ENCODE measurements around the gene CYB561. TPM values are rescaled to one million over a fixed set of nuclear protein-coding genes. Genes with fewer than 3 reads are reported as not detected.

Gene CYB561
- total and polyA plus RNA-seq, 2 donors (not counting 1 experiment from before 2014, with no cell fraction given): 3.5 to 4.9 TPM

DNA sequence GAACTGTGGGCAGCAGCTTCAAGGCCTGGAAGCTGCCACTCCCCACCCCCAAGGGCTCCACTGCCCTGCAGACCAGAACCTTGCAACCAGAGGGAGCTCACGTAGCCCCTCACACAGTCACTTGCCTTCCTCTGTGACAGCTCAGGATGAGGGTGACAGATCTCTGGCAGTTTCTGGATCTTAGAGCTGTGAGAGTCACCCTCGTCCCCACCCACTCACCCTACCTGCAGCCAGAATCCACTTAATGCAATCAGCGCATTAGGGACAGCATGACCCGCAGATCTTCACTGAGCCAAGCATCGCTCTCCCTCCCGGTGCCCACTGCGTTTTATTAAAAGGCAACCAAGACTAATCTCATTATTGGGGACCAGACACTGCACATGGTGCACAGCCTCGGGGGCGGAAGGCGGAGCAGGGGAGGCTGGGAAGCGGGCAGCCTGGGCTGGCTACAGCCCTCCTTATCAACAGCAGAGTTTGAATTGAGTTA is 3.5 kb downstream of the CYB561 start:
- Mint-ChIP-seq H3K4me3 (no peak overlapping the region), H3K27ac (no peak overlapping the region), H3K27me3 (no peaks in the 10 kb centered on the region), H3K9me3 (ENCODE audit: insufficient read depth) (no peaks in the 10 kb centered on the region), H3K4me1 (peaks cover 33% of the 10 kb centered on the region)
- DNase-seq: peak; percentile 56
- WGBS (ENCODE audit: insufficient coverage): 94% methylated on average over 7 of the region's 11 CpGs
- TF ChIP-seq CTCF (IDR thresholded peaks at IDR 0.05) (peak; percentile 26), EZH2 (IDR thresholded peaks at IDR 0.05; ENCODE audit: borderline replicate concordance, insufficient read depth, low read depth, low read length, poor library complexity, severe bottlenecking) (no peak)
- ChIA-PET CTCF (interaction anchor here (0.9 to 4.9 kb wide), 5 partner anchors 17 to 268 kb away, joined by 3 to 26 read pairs (median 5); no protein-coding TSS in a partner anchor), POLR2A (no interaction called here)
- no peak overlapping the region for H3K27ac ChIP-seq (ENCODE audit: low read length in 2 of 2)
- H3K4me2 ChIP-seq (replicated peaks; ENCODE audit: low read depth, low read length, poor library complexity, severe bottlenecking): no peak overlapping the region
- no peak for ATAC-seq (ENCODE audit: low read depth)
- H3K9me3 ChIP-seq (ENCODE audit: control extremely low read depth in 1 of 3, control insufficient read depth in 2 of 3, insufficient read depth in 1 of 3, low read length in 2 of 3): no peaks in the 10 kb centered on the region
- H3K79me2 ChIP-seq (ENCODE audit: control insufficient read depth, insufficient read depth, low read length): no peaks in the 10 kb centered on the region
- no peaks in the 10 kb centered on the region for H4K20me1 ChIP-seq (ENCODE audit: control insufficient read depth, insufficient read depth, low read length, poor library complexity, severe bottlenecking)
- no peaks in the 10 kb centered on the region for H3K27me3 ChIP-seq (replicated peaks in 1 of 4; ENCODE audit: control extremely low read depth in 1 of 4, control insufficient read depth in 3 of 4, insufficient read depth in 4 of 4, low read length in 3 of 4)
- intact Hi-C loops (cut with micrococcal nuclease): no loop called here
- no peak overlapping the region for H3K9ac ChIP-seq (ENCODE audit: low read length)
- no peak overlapping the region for H2AFZ ChIP-seq (ENCODE audit: insufficient read depth, low read depth, low read length, poor library complexity, severe bottlenecking)
- no peaks in the 10 kb centered on the region for H3K36me3 ChIP-seq (replicated peaks in 1 of 2; ENCODE audit: control extremely low read depth in 1 of 2, control insufficient read depth in 1 of 2, extremely low read depth in 1 of 2, insufficient read depth in 2 of 2, low read length in 1 of 2)
- H3K4me3 ChIP-seq (ENCODE audit: control extremely low read depth in 1 of 5, extremely low read depth in 1 of 5, insufficient read depth in 1 of 5, low read depth in 2 of 5, low read length in 4 of 5): no peak overlapping the region
- peaks cover 23 to 38% of the 10 kb centered on the region in 2 donors for H3K4me1 ChIP-seq (ENCODE audit: control insufficient read depth in 2 of 2, insufficient read depth in 2 of 2, low read length in 2 of 2)

GRCh38 chr17:63442074-63442473 is 4.0 kb downstream of the CYB561 start:
- Histone ChIP-seq H3K36me3 (replicated peaks in 1 of 2; ENCODE audit: control extremely low read depth in 1 of 2, control insufficient read depth in 1 of 2, extremely low read depth in 1 of 2, insufficient read depth in 2 of 2, low read length in 1 of 2) (no peaks in the 10 kb centered on the region), H3K4me3 (ENCODE audit: control extremely low read depth in 1 of 5, extremely low read depth in 1 of 5, insufficient read depth in 1 of 5, low read depth in 2 of 5, low read length in 4 of 5) (no peak overlapping the region), H3K9me3 (ENCODE audit: control extremely low read depth in 1 of 3, control insufficient read depth in 2 of 3, insufficient read depth in 1 of 3, low read length in 2 of 3) (no peaks in the 10 kb centered on the region), H4K20me1 (ENCODE audit: control insufficient read depth, insufficient read depth, low read length, poor library complexity, severe bottlenecking) (no peaks in the 10 kb centered on the region), H3K79me2 (ENCODE audit: control insufficient read depth, insufficient read depth, low read length) (no peaks in the 10 kb centered on the region), H2AFZ (ENCODE audit: insufficient read depth, low read depth, low read length, poor library complexity, severe bottlenecking) (no peak overlapping the region), H3K9ac (ENCODE audit: low read length) (no peak overlapping the region), H3K4me1 (ENCODE audit: control insufficient read depth in 2 of 2, insufficient read depth in 2 of 2, low read length in 2 of 2) (peaks cover 17 to 33% of the 10 kb centered on the region in 2 donors), H3K27ac (ENCODE audit: low read length in 2 of 2) (no peak overlapping the region), H3K4me2 (replicated peaks; ENCODE audit: low read depth, low read length, poor library complexity, severe bottlenecking) (no peak overlapping the region), H3K27me3 (replicated peaks in 1 of 4; ENCODE audit: control extremely low read depth in 1 of 4, control insufficient read depth in 3 of 4, insufficient read depth in 4 of 4, low read length in 3 of 4) (no peaks in the 10 kb centered on the region)
- no peak overlapping the region for H3K27ac Mint-ChIP-seq
- CTCF ChIA-PET: interaction anchor here (0.9 to 4.9 kb wide), 4 partner anchors 16 to 268 kb away, joined by 3 to 26 read pairs (median 6); no protein-coding TSS in a partner anchor
- DNase-seq (no peak), ATAC-seq (ENCODE audit: low read depth) (no peak)
- intact Hi-C loops (cut with micrococcal nuclease): no loop called here
- peaks cover 28% of the 10 kb centered on the region for H3K4me1 Mint-ChIP-seq
- TF ChIP-seq EZH2 (IDR thresholded peaks at IDR 0.05; ENCODE audit: borderline replicate concordance, insufficient read depth, low read depth, low read length, poor library complexity, severe bottlenecking) (no peak), CTCF (IDR thresholded peaks at IDR 0.05) (no peak)
- H3K9me3 Mint-ChIP-seq (ENCODE audit: insufficient read depth): no peaks in the 10 kb centered on the region
- POLR2A ChIA-PET: no interaction called here
- no peaks in the 10 kb centered on the region for H3K27me3 Mint-ChIP-seq
- H3K4me3 Mint-ChIP-seq: no peak overlapping the region
- WGBS (ENCODE audit: insufficient coverage): 96% methylated on average over 8 of the region's 8 CpGs
